Activated CD8-positive, alpha-beta T cell treated with anti-CD3 and anti-CD28 coated beads, Interleukin-2, amount 10 ng/mL, durations not matched to agents 7 days and 5 days (primary cell): ENCODE data around the gene MRTFB. TPM values are rescaled to one million over a fixed set of nuclear protein-coding genes. Genes with fewer than 3 reads are reported as not detected.
A peak's percentile ranks its signal among the peaks of the same experiment; 100 is the strongest.

Source experiments
- ATAC-seq: fragments of 150-1000 bp; cut with Tn5 transposase; one replicate; pipeline ENCODE4 v1.10.0; 2021; ENCODE audit warnings: moderate library complexity
- CTCF ChIA-PET: fragments of 350-600 bp; sonication (Branson Sonifier 250); formaldehyde crosslinking; loops from one replicate; lab custom pipeline; 2021; ENCODE audit warnings: antibody characterized with exemption; lab: Charles Lee
- POLR2A ChIA-PET: fragments of 350-600 bp; sonication (Branson Sonifier 250); formaldehyde crosslinking; loops from one replicate; lab custom pipeline; 2021; ENCODE audit warnings: antibody characterized with exemption; lab: Charles Lee
- DNase-seq: peaks from one replicate; pipeline ENCODE4 v3.0.0-alpha.2; 2020
- H3K27ac Mint-ChIP-seq: one replicate; pipeline ENCODE4 v1.8.0; 2021; ENCODE audit warnings: mild to moderate bottlenecking, mixed read lengths
- H3K27me3 Mint-ChIP-seq: one replicate; pipeline ENCODE4 v1.8.0; 2021; ENCODE audit warnings: low read depth, mixed read lengths
- H3K36me3 Mint-ChIP-seq: one replicate; pipeline ENCODE4 v1.8.0; 2021; ENCODE audit warnings: low read depth, mixed read lengths
- H3K4me1 Mint-ChIP-seq: one replicate; pipeline ENCODE4 v1.8.0; 2021; ENCODE audit warnings: low read depth, mixed read lengths
- H3K4me3 Mint-ChIP-seq: one replicate; pipeline ENCODE4 v1.8.0; 2021; ENCODE audit warnings: mild to moderate bottlenecking, mixed read lengths
- H3K9me3 Mint-ChIP-seq: one replicate; pipeline ENCODE4 v1.8.0; 2022; ENCODE audit warnings: mixed read lengths; ENCODE audit not compliant: insufficient read depth
- total RNA-seq, 2 experiments: library from RNA; stranded (reverse); gene quantifications; one replicate each; pipeline ENCODE4 v1.2.3, GENCODE V29; 2021

The MRTFB gene
- total RNA-seq, 2 experiments from 2014 or later: 15.5 to 16.6 TPM

DNA sequence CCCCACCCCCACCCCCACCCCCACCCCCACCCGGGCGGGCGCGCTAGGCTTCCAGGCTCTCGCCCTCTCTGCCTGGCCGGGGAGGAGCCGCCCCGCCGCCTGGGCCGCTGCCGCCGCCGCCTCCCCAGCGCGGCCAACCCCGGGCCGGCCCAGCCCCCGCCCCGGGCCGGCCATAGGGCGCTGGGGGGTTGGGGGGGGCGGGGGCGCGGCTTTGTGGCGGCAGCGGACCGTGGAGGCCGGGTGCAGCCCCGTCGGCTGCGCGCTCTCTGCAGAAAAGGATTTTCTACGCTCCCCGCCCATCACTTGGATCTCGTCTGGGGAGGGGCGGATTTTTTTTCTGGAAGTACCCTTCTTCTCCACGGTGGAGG is 230.9 kb downstream of the MRTFB start:
- no peak overlapping the region for H3K27ac Mint-ChIP-seq
- ChIA-PET POLR2A (no interaction called here), CTCF (interaction anchor here (2.1 to 2.2 kb wide), 2 partner anchors 16 to 226 kb away, joined by 8 to 9 read pairs; no protein-coding TSS in a partner anchor)
- H3K4me1 Mint-ChIP-seq: peaks cover 12% of the 10 kb centered on the region
- H3K9me3 Mint-ChIP-seq: no peaks in the 10 kb centered on the region
- H3K4me3 Mint-ChIP-seq: peak overlapping the region; percentile 72
- H3K27me3 Mint-ChIP-seq: peaks cover 20% of the 10 kb centered on the region
- H3K36me3 Mint-ChIP-seq: no peaks in the 10 kb centered on the region
- DNase-seq: no peak
- ATAC-seq: peak; percentile 56

DNA sequence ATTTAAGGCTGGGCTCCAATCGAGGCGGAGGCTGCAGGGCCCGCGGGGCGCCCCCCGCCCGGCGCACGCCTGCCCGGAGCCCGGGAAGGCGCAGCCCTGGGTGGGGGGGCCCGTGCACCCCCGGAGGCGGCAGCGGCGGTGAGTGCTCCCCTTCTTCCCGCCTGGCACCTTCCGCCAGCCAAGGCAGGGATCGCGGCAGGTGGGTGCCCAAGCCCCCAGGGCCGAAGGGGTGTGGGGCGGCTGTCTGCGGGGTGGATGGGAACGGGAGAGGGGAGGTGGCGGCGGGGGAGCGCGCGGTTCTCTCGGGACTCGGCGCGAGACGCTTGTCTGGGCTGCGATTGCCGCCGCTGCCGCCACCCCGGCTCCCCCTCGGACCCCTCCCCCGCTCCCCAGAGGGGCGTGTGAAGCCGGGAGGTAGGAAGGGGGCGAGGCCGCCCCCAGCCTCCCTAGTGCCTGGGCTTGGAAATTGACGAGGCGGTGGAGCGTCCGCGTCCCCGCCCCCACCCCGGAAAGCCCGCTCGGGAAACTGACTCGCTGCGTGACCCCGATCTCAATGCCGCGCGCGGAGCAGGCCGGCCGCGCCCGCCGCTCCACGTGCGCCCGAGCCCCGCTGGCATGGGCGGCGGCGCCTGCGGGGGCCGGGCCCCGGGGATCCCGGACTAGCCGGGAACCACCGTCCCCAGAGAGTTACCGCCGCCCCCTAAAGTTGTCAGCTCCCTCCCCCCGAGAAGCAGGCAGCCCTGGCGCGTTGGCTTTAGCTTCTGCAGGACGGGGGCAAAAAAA is 231.5 kb downstream of the MRTFB start:
- POLR2A ChIA-PET: no interaction called here
- Mint-ChIP-seq H3K36me3 (no peaks in the 10 kb centered on the region), H3K4me3 (peak overlapping the region; percentile 72), H3K4me1 (peaks cover 12% of the 10 kb centered on the region), H3K27ac (no peak overlapping the region), H3K9me3 (no peaks in the 10 kb centered on the region), H3K27me3 (peaks cover 20% of the 10 kb centered on the region)
- ATAC-seq (peak; percentile 38), DNase-seq (no peak)
- CTCF ChIA-PET: interaction anchor here (1.0 to 2.2 kb wide), 2 partner anchors 17 kb away, joined by 3 to 9 read pairs; no protein-coding TSS in a partner anchor

DNA sequence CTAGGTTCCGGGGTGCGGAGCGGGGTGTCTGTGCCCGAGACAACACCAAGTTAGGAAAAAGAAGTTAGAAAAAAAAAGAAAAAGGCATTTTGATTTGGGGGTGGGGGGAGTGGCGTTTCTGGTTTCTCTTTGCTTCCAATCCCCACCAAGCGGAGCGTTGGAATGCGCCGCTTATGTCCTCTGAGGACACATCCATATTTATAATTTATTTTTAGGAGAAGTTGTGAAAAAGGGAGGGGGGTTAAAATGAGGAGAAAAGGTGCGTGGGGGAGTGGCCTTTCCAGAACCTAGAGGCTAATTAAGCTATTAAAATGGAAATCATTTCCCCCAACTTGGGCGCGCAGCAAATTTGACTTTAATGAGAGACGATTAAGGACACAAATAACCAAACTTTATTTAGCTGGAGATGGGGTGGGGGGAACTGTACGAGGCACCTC is 232.1 kb downstream of the MRTFB start:
- no peaks in the 10 kb centered on the region for H3K9me3 Mint-ChIP-seq
- H3K27me3 Mint-ChIP-seq: peaks cover 20% of the 10 kb centered on the region
- no peak for DNase-seq
- H3K36me3 Mint-ChIP-seq: no peaks in the 10 kb centered on the region
- no peak overlapping the region for H3K27ac Mint-ChIP-seq
- ChIA-PET POLR2A (no interaction called here), CTCF (interaction anchor here (1.0 kb wide), 1 partner anchor 18 kb away, joined by 3 read pairs; no protein-coding TSS in a partner anchor)
- peak overlapping the region; percentile 72 for H3K4me3 Mint-ChIP-seq
- H3K4me1 Mint-ChIP-seq: peaks cover 19% of the 10 kb centered on the region
- no peak for ATAC-seq

DNA sequence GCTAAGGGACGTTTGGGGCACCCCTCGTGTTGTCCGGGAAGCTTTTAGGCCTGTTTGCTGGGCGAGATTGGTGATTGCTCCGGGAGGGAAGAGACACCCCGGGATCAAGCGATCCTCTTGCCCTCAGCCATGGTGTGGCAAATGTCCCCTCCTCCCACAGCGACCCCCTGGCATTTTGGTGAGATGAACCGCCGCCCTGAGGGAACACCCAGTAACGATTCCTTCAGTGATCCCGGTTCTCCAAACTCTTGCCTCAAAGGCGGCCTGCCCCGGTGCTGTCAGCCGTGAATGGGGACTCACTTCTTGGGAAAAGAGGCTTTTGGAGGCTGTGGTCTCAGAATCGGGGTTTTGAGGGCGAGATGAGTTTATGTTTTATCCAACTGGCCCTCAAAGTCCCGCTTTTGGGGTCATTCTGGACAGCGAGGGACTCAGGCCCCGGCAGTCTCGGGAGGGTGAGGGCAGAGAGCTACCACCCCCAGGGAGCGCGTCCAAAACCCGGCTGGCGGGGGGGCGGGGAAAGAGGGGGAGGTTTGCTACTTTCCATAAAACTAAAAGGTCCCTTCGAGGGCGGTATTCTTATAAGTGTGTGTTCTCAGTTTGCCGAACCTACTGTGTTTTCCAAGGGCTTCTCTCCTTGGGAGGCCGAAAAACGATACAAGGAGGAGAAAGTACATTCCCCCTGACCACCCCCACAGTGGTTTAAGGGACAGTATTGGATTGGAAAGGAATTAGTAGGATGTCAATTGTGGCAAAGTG is 232.7 kb downstream of the MRTFB start:
- Mint-ChIP-seq H3K9me3 (no peaks in the 10 kb centered on the region), H3K4me3 (peak overlapping the region; percentile 72), H3K36me3 (no peaks in the 10 kb centered on the region), H3K4me1 (peaks cover 24% of the 10 kb centered on the region), H3K27ac (no peak overlapping the region), H3K27me3 (peaks cover 20% of the 10 kb centered on the region)
- ATAC-seq (no peak), DNase-seq (no peak)
- CTCF ChIA-PET: no interaction called here
- POLR2A ChIA-PET: no interaction called here

DNA sequence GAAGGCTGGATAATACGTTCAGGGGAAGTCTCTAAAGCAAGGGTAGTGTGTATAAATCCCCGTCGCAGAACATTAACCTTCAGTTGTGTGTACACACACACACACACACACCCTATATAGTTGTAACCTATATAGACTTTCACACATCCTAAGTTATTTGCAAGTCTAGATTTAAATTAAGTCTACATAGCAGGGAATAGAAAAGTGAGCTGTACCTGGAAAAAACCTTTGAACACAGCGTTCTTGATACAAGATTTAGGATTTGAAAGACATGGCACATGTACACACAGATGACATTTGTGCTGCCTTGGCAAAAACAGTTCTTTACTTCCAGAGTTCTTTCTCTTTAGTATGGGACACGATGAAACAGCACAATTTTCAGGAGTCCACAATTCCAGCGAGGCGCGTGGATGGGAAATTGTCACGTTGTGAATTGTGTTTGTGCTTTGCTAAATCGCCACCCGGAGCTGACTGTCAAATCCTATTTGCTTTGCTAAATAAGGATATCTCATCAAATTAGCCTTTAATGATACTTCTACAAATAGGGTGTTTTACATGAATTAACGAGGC is 233.9 kb downstream of the MRTFB start:
- Mint-ChIP-seq H3K9me3 (no peaks in the 10 kb centered on the region), H3K4me3 (no peak overlapping the region), H3K27me3 (peaks cover 20% of the 10 kb centered on the region), H3K27ac (no peak overlapping the region), H3K36me3 (no peaks in the 10 kb centered on the region), H3K4me1 (peaks cover 35% of the 10 kb centered on the region)
- CTCF ChIA-PET: interaction anchor here (1.3 kb wide), 1 partner anchor 385 kb away, joined by 3 read pairs; the partner anchor contains the start of gene ERCC4
- DNase-seq (no peak), ATAC-seq (no peak)
- POLR2A ChIA-PET: no interaction called here

DNA sequence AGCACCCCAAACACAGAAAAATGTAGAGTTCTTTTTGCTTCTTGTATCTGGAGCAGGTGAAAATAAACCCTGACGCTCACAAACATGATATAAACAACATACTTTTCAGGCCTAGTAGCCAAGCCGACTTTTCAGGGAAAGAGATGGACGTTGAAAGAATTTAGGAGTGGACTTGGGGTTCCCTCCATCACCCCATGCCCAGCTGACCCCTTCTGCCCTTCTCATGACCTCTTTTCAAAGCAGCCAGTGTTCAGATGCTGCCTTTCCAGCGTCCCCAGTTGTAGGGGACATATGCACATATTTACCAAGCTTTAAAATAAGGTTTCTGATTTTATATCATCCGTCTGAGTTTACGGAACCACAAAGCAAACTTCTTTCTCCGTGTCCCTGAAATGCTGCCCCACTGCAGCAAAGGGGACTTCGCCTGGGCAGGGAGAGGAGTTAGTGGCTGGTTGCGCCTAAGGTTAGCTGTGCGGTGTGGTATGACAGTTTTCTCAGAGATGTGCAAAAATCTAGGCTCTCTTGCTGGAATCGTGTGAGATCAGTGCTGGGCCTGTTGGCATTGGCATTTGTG is 235.5 kb downstream of the MRTFB start:
- peaks cover 14% of the 10 kb centered on the region for H3K27me3 Mint-ChIP-seq
- no peak overlapping the region for H3K4me3 Mint-ChIP-seq
- no peak for ATAC-seq
- no peaks in the 10 kb centered on the region for H3K9me3 Mint-ChIP-seq
- H3K27ac Mint-ChIP-seq: no peak overlapping the region
- H3K4me1 Mint-ChIP-seq: peaks cover 25% of the 10 kb centered on the region
- H3K36me3 Mint-ChIP-seq: no peaks in the 10 kb centered on the region
- DNase-seq: no peak
- POLR2A ChIA-PET: interaction anchor here (3.5 kb wide), 1 partner anchor 21 kb away, joined by 15 read pairs; no protein-coding TSS in a partner anchor
- CTCF ChIA-PET: no interaction called here

DNA sequence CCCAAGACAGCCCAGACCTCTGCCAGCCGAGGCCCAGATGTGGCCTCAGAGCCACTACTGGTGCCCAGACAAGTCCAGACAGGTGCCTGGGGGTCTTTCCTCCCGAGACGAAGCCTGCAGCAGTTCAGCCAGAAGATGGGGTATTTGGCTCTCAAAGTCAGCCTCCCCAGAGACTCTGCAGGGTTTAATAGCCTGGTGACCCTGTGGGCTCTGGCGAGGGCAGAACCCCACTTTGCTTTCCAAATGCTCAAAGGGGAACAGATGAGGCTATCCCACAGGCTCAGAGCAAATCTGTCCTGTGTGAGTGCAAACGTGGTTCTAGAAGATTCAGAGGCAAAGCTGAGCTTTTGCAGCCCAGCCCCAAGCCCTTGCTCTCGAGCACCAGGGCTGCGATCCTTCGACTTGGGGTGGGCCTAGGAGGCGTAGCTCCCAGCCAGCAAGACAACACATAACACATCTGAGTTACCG is 236.0 kb downstream of the MRTFB start:
- Mint-ChIP-seq H3K36me3 (no peaks in the 10 kb centered on the region), H3K27ac (no peak overlapping the region), H3K4me1 (peaks cover 24% of the 10 kb centered on the region), H3K27me3 (peaks cover 14% of the 10 kb centered on the region), H3K9me3 (no peaks in the 10 kb centered on the region), H3K4me3 (no peak overlapping the region)
- ChIA-PET POLR2A (interaction anchor here (3.5 kb wide), 1 partner anchor 21 kb away, joined by 15 read pairs; no protein-coding TSS in a partner anchor), CTCF (no interaction called here)
- no peak for ATAC-seq
- no peak for DNase-seq

DNA sequence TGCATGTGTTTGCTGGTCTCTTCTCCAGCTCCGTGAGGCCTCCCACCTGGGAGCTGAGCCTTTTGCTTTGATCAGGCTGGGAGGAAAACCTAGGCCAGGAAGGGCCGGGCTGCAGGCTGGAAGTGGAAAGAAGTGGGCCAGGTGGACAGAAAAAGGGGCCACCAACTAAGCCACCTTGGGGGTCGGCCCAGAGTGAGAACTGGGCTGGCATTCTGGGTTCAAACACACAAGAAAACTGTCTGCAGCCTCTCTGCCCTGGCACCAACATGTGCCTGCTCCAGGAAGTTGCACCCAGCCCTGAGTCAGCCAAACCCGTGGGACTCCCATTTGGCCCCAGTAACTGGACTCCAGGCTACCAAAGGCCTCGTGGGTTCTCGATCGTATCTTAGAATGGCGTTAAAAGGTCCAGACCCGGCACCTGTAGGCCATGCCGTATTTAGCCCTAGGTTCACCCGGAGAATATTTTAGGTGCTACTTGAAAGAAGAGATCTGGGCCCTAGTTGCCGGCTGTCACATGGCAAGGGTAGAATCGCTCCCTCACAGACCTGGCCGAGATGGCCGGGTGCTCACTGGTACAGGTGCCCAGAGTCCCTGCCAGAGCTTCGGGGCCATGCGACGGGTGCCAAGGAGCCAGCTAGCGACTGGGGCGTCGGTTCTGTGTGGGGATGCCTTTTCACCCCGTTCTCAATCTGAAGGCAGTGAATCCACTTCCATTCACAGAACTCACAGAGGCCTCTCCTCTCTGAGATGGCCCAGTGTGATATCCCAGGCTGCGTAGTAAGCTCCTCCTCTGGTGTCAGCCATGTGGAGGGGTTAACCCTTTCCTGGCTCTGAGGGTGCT is 236.6 kb downstream of the MRTFB start:
- no peak for DNase-seq
- ATAC-seq: no peak
- Mint-ChIP-seq H3K9me3 (no peaks in the 10 kb centered on the region), H3K36me3 (no peaks in the 10 kb centered on the region), H3K27me3 (peaks cover 14% of the 10 kb centered on the region), H3K4me3 (no peak overlapping the region), H3K27ac (no peak overlapping the region), H3K4me1 (peaks cover 24% of the 10 kb centered on the region)
- POLR2A ChIA-PET: interaction anchor here (3.5 kb wide), 1 partner anchor 22 kb away, joined by 15 read pairs; no protein-coding TSS in a partner anchor
- CTCF ChIA-PET: interaction anchor here (1.2 to 1.5 kb wide), 2 partner anchors 122 to 388 kb away, joined by 3 to 5 read pairs; partner anchors contain the start of gene ERCC4

DNA sequence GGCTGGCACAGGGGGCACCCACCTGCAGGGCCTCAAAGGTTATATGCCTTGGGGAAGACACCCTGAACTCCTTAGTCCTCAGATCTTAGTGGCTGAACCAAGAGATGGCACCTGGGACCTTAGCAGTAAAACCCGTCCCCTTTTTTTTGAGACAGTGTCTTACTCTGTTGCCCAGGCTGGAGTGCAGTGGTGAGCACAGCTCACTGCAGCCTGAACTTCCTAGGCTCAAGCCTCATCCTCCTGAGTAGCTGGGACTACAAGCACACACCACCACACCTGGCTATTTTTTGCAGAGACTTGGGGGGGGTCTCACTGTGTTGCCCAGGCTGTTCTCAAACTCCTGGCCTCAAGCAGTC is 237.2 kb downstream of the MRTFB start:
- H3K4me3 Mint-ChIP-seq: peak overlapping the region; percentile 63
- H3K4me1 Mint-ChIP-seq: peaks cover 22% of the 10 kb centered on the region
- ATAC-seq (no peak), DNase-seq (no peak)
- H3K27ac Mint-ChIP-seq: no peak overlapping the region
- no peaks in the 10 kb centered on the region for H3K9me3 Mint-ChIP-seq
- CTCF ChIA-PET: interaction anchor here (0.7 to 1.5 kb wide), 3 partner anchors 81 to 389 kb away, joined by 3 to 5 read pairs (median 3); partner anchors contain the start of gene ERCC4
- POLR2A ChIA-PET: interaction anchor here (3.5 kb wide), 1 partner anchor 23 kb away, joined by 15 read pairs; no protein-coding TSS in a partner anchor
- H3K36me3 Mint-ChIP-seq: no peaks in the 10 kb centered on the region
- H3K27me3 Mint-ChIP-seq: peaks cover 12% of the 10 kb centered on the region

DNA sequence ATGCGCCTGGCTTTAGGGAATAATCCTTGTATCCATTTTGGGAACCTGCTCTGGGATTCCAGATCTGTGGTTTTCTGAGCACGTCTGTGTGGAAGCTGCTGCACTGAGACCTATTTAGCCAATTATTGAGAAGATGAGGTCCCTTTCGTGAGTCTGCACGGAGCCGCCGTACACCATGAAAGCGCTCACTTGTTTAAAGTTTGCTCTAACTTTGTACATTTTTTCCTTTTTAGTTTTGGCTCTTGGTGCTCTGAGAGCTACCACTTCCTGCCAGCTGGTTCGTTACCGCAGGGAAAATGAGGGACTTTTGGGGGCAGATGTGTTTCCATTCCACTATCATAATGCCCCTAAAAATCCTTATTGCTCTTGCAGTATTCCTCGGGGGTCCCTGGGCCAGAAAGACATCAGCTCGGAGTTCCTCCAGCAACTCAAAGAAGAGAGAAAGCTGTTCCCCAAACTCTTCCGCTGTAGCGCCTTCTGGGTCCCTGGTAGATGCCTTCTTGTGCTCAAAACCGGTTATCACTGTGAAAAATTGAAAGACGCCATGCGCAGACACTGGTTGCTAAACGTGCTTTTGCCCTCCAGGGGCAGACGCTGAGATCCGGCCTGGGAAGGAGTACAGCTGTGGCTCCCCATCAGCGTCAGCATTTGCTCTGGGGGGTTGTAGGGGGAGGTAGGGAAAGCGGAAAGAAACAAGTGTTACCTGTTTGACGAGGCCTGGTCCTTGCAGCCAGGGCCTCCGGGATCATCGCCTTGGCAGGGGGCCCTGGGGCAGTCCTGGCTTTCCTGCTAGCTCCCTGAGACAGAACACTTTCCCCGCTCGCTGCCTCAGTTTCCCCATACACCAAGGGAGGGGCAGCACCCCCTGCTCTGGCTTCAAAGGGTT is 238.1 kb downstream of the MRTFB start:
- H3K4me1 Mint-ChIP-seq: peaks cover 22% of the 10 kb centered on the region
- H3K4me3 Mint-ChIP-seq: peak overlapping the region; percentile 63
- H3K27ac Mint-ChIP-seq: peak overlapping the region; percentile 63
- CTCF ChIA-PET: interaction anchor here (0.7 to 1.5 kb wide), 7 partner anchors 18 to 390 kb away, joined by 3 to 7 read pairs (median 3); partner anchors contain the start of gene ERCC4
- H3K27me3 Mint-ChIP-seq: peaks cover 9% of the 10 kb centered on the region
- peak; percentile 76 for ATAC-seq
- POLR2A ChIA-PET: interaction anchor here (3.5 kb wide), 1 partner anchor 23 kb away, joined by 15 read pairs; no protein-coding TSS in a partner anchor
- peak; percentile 59 for DNase-seq
- no peaks in the 10 kb centered on the region for H3K9me3 Mint-ChIP-seq
- no peaks in the 10 kb centered on the region for H3K36me3 Mint-ChIP-seq
